GM12878 (cell line): ENCODE measurements around the gene CNN1. TPM values are rescaled to one million over a fixed set of nuclear protein-coding genes. Genes with fewer than 3 reads are reported as not detected.

Experiments
- ATAC-seq: fragments of 200-7000 bp; cut with Tn5 transposase; 3 replicates; pipeline ENCODE4 v1.9.1; 2020; ENCODE audit warnings: mild to moderate bottlenecking, moderate library complexity
- BruUV-seq: library from RNA; stranded (reverse); fragments of 400-500 nt; replicated peaks from 2 replicates; lab custom pipeline; 2021; lab: Mats Ljungman, UMichigan
- CTCF ChIA-PET: fragments of 300-600 bp; sonication (Branson Sonifier 250); formaldehyde crosslinking; extraction: SDS; loops from one replicate; lab custom pipeline; 2021; ENCODE audit warnings: inconsistent platforms; lab: Yijun Ruan, JAX
- POLR2A ChIA-PET: fragments of 350-600 bp; formaldehyde crosslinking; extraction: SDS; loops from one replicate; lab custom pipeline; 2021; ENCODE audit warnings: inconsistent platforms; lab: Charles Lee
- RAD21 ChIA-PET: fragments of 300-600 bp; sonication (Branson Sonifier 250); formaldehyde crosslinking; loops from one replicate; lab custom pipeline; 2023; ENCODE audit warnings: antibody characterized with exemption; ENCODE audit not compliant: unreplicated experiment; lab: Charles Lee
- SMC1A ChIA-PET: fragments of 300-600 bp; sonication (Branson Sonifier 250); formaldehyde crosslinking; loops from one replicate; lab custom pipeline; 2023; ENCODE audit not compliant: unreplicated experiment, uncharacterized antibody; lab: Charles Lee
- DNase-seq: peaks from one replicate; pipeline ENCODE4 v3.0.0-alpha.2; 2011; ENCODE audit warnings: low read depth, low spot score
- FAIRE-seq: peaks from 3 replicates; lab custom pipeline; 2011; peaks lifted over from hg19 to GRCh38; lab: Jason Lieb, UNC
- H2AFZ ChIP-seq: 2 replicates; pipeline ENCODE4 v1.6.0; 2011; ENCODE audit warnings: low read depth, low read length, control low read depth; ENCODE audit not compliant: control insufficient read depth
- H3K27ac ChIP-seq: 2 replicates; pipeline ENCODE4 v1.5.1; 2011; ENCODE audit warnings: control low read depth; ENCODE audit not compliant: control insufficient read depth, insufficient read depth
- H3K27me3 ChIP-seq, 2 experiments: replicated peaks in 1 of 2; 2 replicates each; pipeline versions ENCODE4 v1.6.0 to v1.6.1; 2011; ENCODE audit warnings: low read length in 1 of 2; ENCODE audit not compliant: control insufficient read depth in 2 of 2, insufficient read depth in 2 of 2
- H3K36me3 ChIP-seq, 2 experiments: 2 replicates each; pipeline ENCODE4 v1.5.1; 2011; ENCODE audit warnings: low read length in 1 of 2; ENCODE audit not compliant: control insufficient read depth in 2 of 2, insufficient read depth in 2 of 2
- H3K4me1 ChIP-seq: 2 replicates; pipeline ENCODE4 v1.6.1; 2011; ENCODE audit warnings: mild to moderate bottlenecking, low read length, moderate library complexity, mixed read lengths; ENCODE audit not compliant: control insufficient read depth, insufficient read depth
- H3K4me2 ChIP-seq: 2 replicates; pipeline ENCODE4 v1.6.0; 2011; ENCODE audit warnings: control low read depth; ENCODE audit not compliant: control insufficient read depth, insufficient read depth
- H3K4me3 ChIP-seq: fragments of 200-600 bp; sonication (generic); 2 replicates; pipeline ENCODE4 v1.5.1; 2016
- H3K79me2 ChIP-seq: 2 replicates; pipeline ENCODE4 v1.6.0; 2011; ENCODE audit warnings: low read length; ENCODE audit not compliant: control insufficient read depth, insufficient read depth
- H3K9ac ChIP-seq: 2 replicates; pipeline ENCODE4 v1.8.0; 2011; ENCODE audit warnings: low read length, control low read depth, mixed read lengths; ENCODE audit not compliant: control insufficient read depth, insufficient read depth
- H3K9me3 ChIP-seq: replicated peaks from 3 replicates; pipeline ENCODE4 v1.5.1; 2011; ENCODE audit warnings: mild to moderate bottlenecking, low read length; ENCODE audit not compliant: control insufficient read depth, insufficient read depth
- H4K20me1 ChIP-seq: 2 replicates; pipeline ENCODE4 v1.6.0; 2011; ENCODE audit not compliant: control insufficient read depth, insufficient read depth
- CHD1 ChIP-seq: IDR thresholded peaks from 2 replicates; pipeline ENCODE4 v1.6.1; 2012; ENCODE audit warnings: low read depth, low read length, improper control_type of control experiment
- CREB1 ChIP-seq: IDR thresholded peaks from 2 replicates; pipeline ENCODE4 v1.6.1; 2012; ENCODE audit warnings: low read depth, mild to moderate bottlenecking, inconsistent platforms
- CREM ChIP-seq: IDR thresholded peaks from 2 replicates; pipeline ENCODE4 v1.6.1; 2014; ENCODE audit warnings: antibody characterized with exemption, low read depth
- MLLT1 ChIP-seq: fragments of 450-650 bp; IDR thresholded peaks from 2 replicates; pipeline ENCODE4 v1.6.1; 2016; ENCODE audit warnings: mild to moderate bottlenecking
- MYC ChIP-seq: IDR thresholded peaks from 2 replicates; pipeline ENCODE4 v1.6.1; 2011; ENCODE audit warnings: mild to moderate bottlenecking, low read length, moderate library complexity, inconsistent platforms; ENCODE audit not compliant: insufficient read depth, insufficient replicate concordance, insufficient read length, severe bottlenecking
- SMARCA5 ChIP-seq: fragments of 450-650 bp; IDR thresholded peaks from 2 replicates; pipeline ENCODE4 v1.6.1; 2017; ENCODE audit warnings: mild to moderate bottlenecking
- USF1 ChIP-seq: IDR thresholded peaks from 2 replicates; pipeline ENCODE4 v1.6.1; 2011; ENCODE audit warnings: borderline replicate concordance, low read depth, mild to moderate bottlenecking, moderate library complexity, mixed read lengths, low read length; ENCODE audit not compliant: insufficient read depth; ENCODE audit errors: extremely low read length
- WGBS: methylation state at CpG from one replicate; pipeline ENCODE4 v1.1.6; 2016; ENCODE audit warnings: low lambda C conversion rate; ENCODE audit not compliant: insufficient replicate concordance, insufficient coverage; ENCODE audit errors: missing lambda C conversion rate; 5-methylcytosine and 5-hydroxymethylcytosine counted together
- in situ Hi-C: fragments of 300-500 bp; cut with MboI; formaldehyde crosslinking; loops from 9 replicates; pipeline ENCODE4 v1.14.3; 2018; ENCODE audit warnings: mixed read lengths
- intact Hi-C: fragments of 100-400 bp; cut with micrococcal nuclease; formaldehyde crosslinking; loops from one replicate; pipeline ENCODE4 v1.14.2; 2022; ENCODE audit not compliant: unreplicated experiment
- polyA plus RNA-seq, 11 experiments: library from polyadenylated mRNA; depleted of rRNA in 4 of 11; unstranded in 6 of 11; stranded (reverse) in 5 of 11; fragments of >200 nt; fragmentation: Nextera tagmentation in 4 of 11; fragmentation: Illumina TruSeq in 1 of 11; extraction: Ambion mirVana in 4 of 11; extraction: Trizol in 1 of 11; gene quantifications; 1 replicate in 1 of 11; 2 replicates in 10 of 11; pipeline versions ENCODE4 v1.2.1 to v1.2.3, GENCODE V29; 2011 to 2016; ENCODE audit warnings: inconsistent platforms in 2 of 11, missing spikeins in 2 of 11, low read depth in 1 of 11
- total RNA-seq, 4 experiments: library from RNA; depleted of rRNA in 3 of 4; stranded (reverse); fragments of >200 nt in 3 of 4; fragmentation: Illumina TruSeq in 1 of 4; extraction: Trizol in 1 of 4; gene quantifications; 2 replicates each; pipeline versions ENCODE4 v1.2.1 to v1.2.3, GENCODE V29; 2013 to 2021

Gene CNN1
- total and polyA plus RNA-seq, 10 of the 15 experiments (the other 5 are each of a cell fraction or from before 2014, with no cell fraction given) = 0.03 to 0.58 (median 0.22) TPM; not detected in 1

- TF ChIP-seq CREM = no peak
- no peak for TF ChIP-seq CREB1
- TF ChIP-seq SMARCA5 = no peak
- TF ChIP-seq CHD1 = no peak
- no peak for TF ChIP-seq MLLT1
- no peak for TF ChIP-seq MYC
- no peak for TF ChIP-seq USF1
- TF ChIP-seq, all 136 proteins: peak for 0
- in situ Hi-C loops = loop anchor here (5.0 to 25.0 kb wide), 2 partner anchors 91 to 1574 kb away; partner anchors contain the start of genes IER2 and STX10
- BruUV-seq = no TSS peak
- Histone ChIP-seq H3K4me3 (no peak overlapping the region), H3K4me2 (peak overlapping the region; percentile 14; the same call in 1 of the 2 replicates), H3K79me2 (no peaks in the 10 kb centered on the region), H4K20me1 (no peaks in the 10 kb centered on the region), H3K27ac (no peak overlapping the region), H2AFZ (peak overlapping the region; percentile 58; the same call in 1 of the 2 replicates), H3K27me3 (no peaks in the 10 kb centered on the region), H3K4me1 (peaks cover 21% of the 10 kb centered on the region), H3K9me3 (no peaks in the 10 kb centered on the region), H3K9ac (no peak overlapping the region), H3K36me3 (no peaks in the 10 kb centered on the region)
- POLR2A ChIA-PET = interaction anchor here (0.7 to 1.3 kb wide), 2 partner anchors 25 to 1248 kb away, joined by 7 to 11 read pairs; no protein-coding TSS in a partner anchor
- ATAC-seq = no peak
- FAIRE-seq = no peak
- SMC1A ChIA-PET = interaction anchor here (0.5 to 12.2 kb wide), 9 partner anchors 20 to 262 kb away, joined by 3 to 215 read pairs (median 4); partner anchors contain the start of genes ECSIT and ELOF1
- CTCF ChIA-PET = interaction anchor here (0.8 to 14.2 kb wide), 8 partner anchors 8 to 211 kb away, joined by 3 to 225 read pairs (median 4); partner anchors contain the start of genes ECSIT and ELOF1
- RAD21 ChIA-PET = interaction anchor here (0.9 to 11.4 kb wide), 6 partner anchors 20 to 207 kb away, joined by 3 to 172 read pairs (median 6); partner anchors contain the start of genes ECSIT and ELOF1
- intact Hi-C loops = loop anchor here (1.0 kb wide), 3 partner anchors 28 to 92 kb away; no protein-coding TSS in a partner anchor
- no peak for DNase-seq
- 56% methylated on average over 13 of the region's 13 CpGs for WGBS
These were observed 49.5 kb downstream of the CNN1 start for GRCh38 chr19:11587975-11588631.
